SK-N-SH treated with all-trans-retinoic acid at 6 μM for 48 hours (cell line): ENCODE results near the gene COMMD9.

Source experiments
- ATAC-seq: fragments of 200-7000 bp; cut with Tn5 transposase; 3 replicates; pipeline ENCODE4 v1.9.1; 2020; ENCODE audit warnings: mild to moderate bottlenecking, moderate library complexity
- ARNTL ChIP-seq: fragments of 450-650 bp; formaldehyde crosslinking; IDR thresholded peaks from 2 replicates; pipeline ENCODE4 v1.5.0; 2020; ENCODE audit warnings: low read depth, mild to moderate bottlenecking, moderate library complexity, borderline replicate concordance
- CREB5 ChIP-seq: fragments of 250-450 bp; sonication (Bioruptor Pico); IDR thresholded peaks from 2 replicates; pipeline ENCODE4 v1.5.1; 2020; ENCODE audit warnings: low read depth, mild to moderate bottlenecking, moderate library complexity
- CSDC2 ChIP-seq: fragments of 250-450 bp; sonication (Bioruptor Pico); IDR thresholded peaks from 2 replicates; pipeline ENCODE4 v1.5.0; 2020; ENCODE audit warnings: mild to moderate bottlenecking, moderate library complexity
- CSRNP3 ChIP-seq: fragments of 250-450 bp; sonication (Bioruptor Pico); IDR thresholded peaks from 2 replicates; pipeline ENCODE4 v1.5.1; 2021; ENCODE audit warnings: mild to moderate bottlenecking, moderate library complexity
- ESRRG ChIP-seq: fragments of 250-450 bp; sonication (Bioruptor Pico); IDR thresholded peaks from 2 replicates; pipeline ENCODE4 v1.6.1; 2021; ENCODE audit warnings: mild to moderate bottlenecking
- GLIS3 ChIP-seq: fragments of 250-450 bp; sonication (Bioruptor Pico); IDR thresholded peaks from 2 replicates; pipeline ENCODE4 v1.5.0; 2020; ENCODE audit warnings: mild to moderate bottlenecking, moderate library complexity
- ISL1 ChIP-seq: fragments of 250-450 bp; sonication (Bioruptor Pico); IDR thresholded peaks from 2 replicates; pipeline ENCODE4 v2.1.2; 2022; ENCODE audit warnings: mild to moderate bottlenecking, moderate library complexity
- PATZ1 ChIP-seq: fragments of 250-450 bp; sonication (Bioruptor Pico); IDR thresholded peaks from 2 replicates; pipeline ENCODE4 v1.8.0; 2020; ENCODE audit warnings: mild to moderate bottlenecking, moderate library complexity, borderline replicate concordance
- POU6F1 ChIP-seq: fragments of 250-450 bp; sonication (Bioruptor Pico); IDR thresholded peaks from 2 replicates; pipeline ENCODE4 v1.8.0; 2021; ENCODE audit warnings: low read depth, mild to moderate bottlenecking, moderate library complexity, borderline replicate concordance
- PPARA ChIP-seq: fragments of 250-450 bp; sonication (Bioruptor Pico); IDR thresholded peaks from 2 replicates; pipeline ENCODE4 v1.5.0; 2020; ENCODE audit warnings: mild to moderate bottlenecking, borderline replicate concordance
- RARB ChIP-seq: fragments of 250-450 bp; sonication (Bioruptor Pico); IDR thresholded peaks from 2 replicates; pipeline ENCODE4 v1.8.0; 2021; ENCODE audit warnings: mild to moderate bottlenecking, moderate library complexity
- SNAI2 ChIP-seq: fragments of 250-450 bp; sonication (Bioruptor Pico); IDR thresholded peaks from 2 replicates; pipeline ENCODE4 v1.5.0; 2020; ENCODE audit warnings: mild to moderate bottlenecking, moderate library complexity
- TCF4 ChIP-seq: fragments of 250-450 bp; sonication (Bioruptor Pico); IDR thresholded peaks from 2 replicates; pipeline ENCODE4 v1.8.0; 2021; ENCODE audit warnings: mild to moderate bottlenecking, moderate library complexity, borderline replicate concordance
- TSHZ2 ChIP-seq: fragments of 250-450 bp; sonication (Bioruptor Pico); IDR thresholded peaks from 2 replicates; pipeline ENCODE4 v1.5.0; 2020; ENCODE audit warnings: mild to moderate bottlenecking, moderate library complexity
- ZC3H10 ChIP-seq: fragments of 250-450 bp; sonication (Bioruptor Pico); IDR thresholded peaks from 2 replicates; pipeline ENCODE4 v1.5.1; 2021; ENCODE audit warnings: mild to moderate bottlenecking, moderate library complexity
- ZFP3 ChIP-seq: fragments of 250-450 bp; sonication (Bioruptor Pico); IDR thresholded peaks from 2 replicates; pipeline ENCODE4 v1.5.0; 2020; ENCODE audit warnings: mild to moderate bottlenecking, moderate library complexity
- ZFP30 ChIP-seq: fragments of 450-650 bp; formaldehyde crosslinking; IDR thresholded peaks from 2 replicates; pipeline ENCODE4 v1.5.0; 2022; ENCODE audit warnings: mild to moderate bottlenecking, moderate library complexity
- ZNF565 ChIP-seq: fragments of 450-650 bp; formaldehyde crosslinking; conservative IDR thresholded peaks from 2 replicates; pipeline ENCODE4 v1.5.0; 2020; ENCODE audit warnings: low read depth, mild to moderate bottlenecking, moderate library complexity
- ZNF70 ChIP-seq: fragments of 450-650 bp; formaldehyde crosslinking; IDR thresholded peaks from 2 replicates; pipeline ENCODE4 v1.5.0; 2020; ENCODE audit warnings: mild to moderate bottlenecking, moderate library complexity
- ZNF8 ChIP-seq: fragments of 450-650 bp; formaldehyde crosslinking; IDR thresholded peaks from 2 replicates; pipeline ENCODE4 v1.5.0; 2020; ENCODE audit warnings: mild to moderate bottlenecking, moderate library complexity

COMMD9 gene

GRCh38 chr11:36296884-36297543 is 7.8 kb upstream of the COMMD9 start:
- ATAC-seq: no peak
- TF ChIP-seq CSDC2 (CRISPR knock-in tag) (no peak), ZNF70 (no peak), CREB5 (CRISPR knock-in tag) (no peak), ZC3H10 (CRISPR knock-in tag) (no peak), GLIS3 (CRISPR knock-in tag) (no peak), ISL1 (CRISPR knock-in tag) (no peak), SNAI2 (no peak), ARNTL (CRISPR knock-in tag) (no peak), PPARA (CRISPR knock-in tag) (no peak), PATZ1 (CRISPR knock-in tag) (no peak), ZNF565 (CRISPR knock-in tag) (no peak), RARB (CRISPR knock-in tag) (no peak), TSHZ2 (CRISPR knock-in tag) (no peak), ESRRG (no peak), ZFP3 (CRISPR knock-in tag) (no peak), CSRNP3 (CRISPR knock-in tag) (no peak), ZFP30 (no peak), TCF4 (CRISPR knock-in tag) (no peak), ZNF8 (CRISPR knock-in tag) (no peak)
- TF ChIP-seq, all 23 proteins: peak for 0

GRCh38 chr11:36295926-36296325 is 6.7 kb upstream of the COMMD9 start, which contains the start of gene PRR5L:
PRR5L (plus strand) TSS chr11:36296288; CDS start chr11:36401122, 104,834 bp downstream.
- TF ChIP-seq POU6F1 (CRISPR knock-in tag) (no peak), CSRNP3 (CRISPR knock-in tag) (no peak), ISL1 (CRISPR knock-in tag) (no peak)
- no peak for ATAC-seq
